ENCODE measurements around the gene ZNF497.

The ZNF497 gene

DNA sequence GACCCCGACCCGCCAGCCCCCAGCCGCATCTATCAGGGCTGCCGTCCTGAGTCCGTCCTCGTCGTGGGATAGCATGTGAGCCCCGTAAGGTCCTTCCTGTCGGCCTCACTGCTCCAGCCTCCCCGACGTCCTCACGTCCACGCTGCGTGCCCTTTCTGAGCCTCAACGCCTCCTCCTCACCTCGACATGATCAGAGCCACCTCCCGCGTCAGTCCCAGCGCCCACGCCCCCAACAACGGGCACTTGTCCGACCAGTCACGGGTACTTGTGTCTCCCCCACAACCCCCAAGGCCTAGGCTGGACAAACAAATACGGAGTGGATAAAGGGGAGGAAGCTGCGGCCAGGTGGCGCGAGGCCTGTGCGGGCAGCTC is 665 bp downstream of the ZNF497 start:
- TF ChIP-seq, protein P1, sequence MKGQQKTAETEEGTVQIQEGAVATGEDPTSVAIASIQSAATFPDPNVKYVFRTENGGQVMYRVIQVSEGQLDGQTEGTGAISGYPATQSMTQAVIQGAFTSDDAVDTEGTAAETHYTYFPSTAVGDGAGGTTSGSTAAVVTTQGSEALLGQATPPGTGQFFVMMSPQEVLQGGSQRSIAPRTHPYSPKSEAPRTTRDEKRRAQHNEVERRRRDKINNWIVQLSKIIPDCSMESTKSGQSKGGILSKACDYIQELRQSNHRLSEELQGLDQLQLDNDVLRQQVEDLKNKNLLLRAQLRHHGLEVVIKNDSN (IDR thresholded peaks at IDR 0.05) = no peak
- no peak for TF ChIP-seq CEBPB (IDR thresholded peaks at IDR 0.05)
- TF ChIP-seq, protein P2, sequence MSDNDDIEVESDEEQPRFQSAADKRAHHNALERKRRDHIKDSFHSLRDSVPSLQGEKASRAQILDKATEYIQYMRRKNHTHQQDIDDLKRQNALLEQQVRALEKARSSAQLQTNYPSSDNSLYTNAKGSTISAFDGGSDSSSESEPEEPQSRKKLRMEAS (IDR thresholded peaks at IDR 0.05) = peak; percentile 93

DNA sequence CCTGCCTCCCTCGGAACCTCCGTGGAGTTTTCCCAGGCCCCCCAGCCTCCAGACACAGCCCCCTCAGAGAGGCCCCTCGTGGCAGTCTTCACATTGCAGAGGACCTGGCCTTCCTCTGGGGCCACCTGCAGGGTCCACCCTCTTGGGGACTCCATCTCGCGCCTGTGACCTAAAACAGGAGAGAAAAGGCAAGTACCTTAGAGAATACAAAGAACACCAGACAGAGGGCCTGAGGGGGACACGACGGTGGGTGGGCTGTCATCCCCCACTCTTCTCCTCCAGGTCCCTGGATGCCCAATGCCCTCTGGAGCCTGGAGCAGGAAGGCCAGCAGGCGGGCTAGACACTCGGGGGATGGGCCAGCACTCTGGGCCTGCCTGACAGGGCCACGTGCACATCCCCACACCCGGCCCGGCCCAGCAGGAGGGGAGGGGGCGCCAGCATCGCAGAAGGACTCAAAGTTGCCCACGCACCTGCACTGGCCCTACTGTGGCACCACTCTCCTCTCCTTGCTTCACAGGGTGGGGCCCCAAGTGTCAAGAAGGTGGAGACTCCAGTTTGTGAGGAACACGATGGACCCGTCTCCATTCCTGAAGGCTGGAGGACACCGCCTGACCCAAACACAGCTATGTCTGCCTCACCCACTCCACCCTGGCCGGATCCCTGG is 4.9 kb downstream of the ZNF497 start:
- TF ChIP-seq TAF1 (IDR thresholded peaks at IDR 0.05; ENCODE audit: low read depth) = no peak
- TF ChIP-seq RAD21 (IDR thresholded peaks at IDR 0.05; ENCODE audit: low read depth) = no peak
- no peak for TF ChIP-seq CREB1 (IDR thresholded peaks at IDR 0.05; ENCODE audit: low read depth)
- no peak for TF ChIP-seq EGR1 (IDR thresholded peaks at IDR 0.05)
- TF ChIP-seq NFIC (IDR thresholded peaks at IDR 0.05) = no peak

DNA sequence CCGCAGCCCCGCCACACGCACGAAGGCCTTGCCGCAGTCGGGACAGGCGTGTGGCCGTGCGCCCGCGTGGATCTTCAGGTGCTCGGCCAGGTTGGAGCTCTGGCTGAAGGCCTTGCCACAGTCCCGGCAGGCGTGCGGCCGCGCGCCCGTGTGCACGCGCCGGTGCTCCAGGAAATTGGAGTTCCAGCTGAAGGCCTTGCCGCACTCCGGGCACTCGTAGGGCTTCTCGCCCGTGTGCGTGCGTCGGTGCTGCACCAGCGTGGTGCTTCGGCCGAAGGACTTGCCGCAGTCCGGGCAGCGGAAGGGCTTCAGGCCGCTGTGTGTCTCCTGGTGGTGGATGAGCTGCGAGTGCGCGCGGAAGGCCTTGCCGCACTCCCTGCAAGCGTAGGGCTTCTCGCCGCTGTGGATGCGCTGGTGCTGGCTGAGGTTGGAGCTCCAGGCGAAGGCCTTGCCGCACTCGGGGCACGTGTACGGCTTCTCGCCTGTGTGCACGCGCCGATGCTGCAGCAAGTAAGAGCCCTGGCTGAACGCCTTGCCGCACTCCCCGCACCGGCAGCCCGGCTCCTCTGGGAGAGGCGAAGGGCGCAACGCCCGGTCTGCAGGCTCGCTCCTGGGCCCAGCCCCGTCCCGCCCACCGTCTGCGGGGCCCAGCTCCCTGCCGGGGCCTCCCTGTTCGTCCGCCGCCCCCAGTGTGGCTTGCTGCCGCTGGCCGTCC is 5.6 kb downstream of the ZNF497 start:
- no peak for TF ChIP-seq YY1 (IDR thresholded peaks at IDR 0.05; ENCODE audit: low read depth)
- no peak for TF ChIP-seq EP300 (IDR thresholded peaks at IDR 0.05; ENCODE audit: borderline replicate concordance)
- TF ChIP-seq TEAD4 (IDR thresholded peaks at IDR 0.05) = no peak
- TF ChIP-seq, protein P2 (IDR thresholded peaks at IDR 0.05) = no peak
- no peak for TF ChIP-seq FOXM1 (IDR thresholded peaks at IDR 0.05; ENCODE audit: borderline replicate concordance, low read depth)
- TF ChIP-seq NFIC (IDR thresholded peaks at IDR 0.05) = no peak
- no peak for TF ChIP-seq ZBTB7A (IDR thresholded peaks at IDR 0.05; ENCODE audit: low read depth)
- no peak for TF ChIP-seq EGR1 (IDR thresholded peaks at IDR 0.05)
- no peak for TF ChIP-seq CEBPB (IDR thresholded peaks at IDR 0.05)
- no peak for TF ChIP-seq TCF12 (IDR thresholded peaks at IDR 0.05; ENCODE audit: low read depth)
- TF ChIP-seq CREB1 (IDR thresholded peaks at IDR 0.05; ENCODE audit: low read depth) = no peak
- TF ChIP-seq TAF1 (IDR thresholded peaks at IDR 0.05; ENCODE audit: low read depth) = no peak
- TF ChIP-seq, protein P1 (IDR thresholded peaks at IDR 0.05) = no peak
- TF ChIP-seq, protein P3, sequence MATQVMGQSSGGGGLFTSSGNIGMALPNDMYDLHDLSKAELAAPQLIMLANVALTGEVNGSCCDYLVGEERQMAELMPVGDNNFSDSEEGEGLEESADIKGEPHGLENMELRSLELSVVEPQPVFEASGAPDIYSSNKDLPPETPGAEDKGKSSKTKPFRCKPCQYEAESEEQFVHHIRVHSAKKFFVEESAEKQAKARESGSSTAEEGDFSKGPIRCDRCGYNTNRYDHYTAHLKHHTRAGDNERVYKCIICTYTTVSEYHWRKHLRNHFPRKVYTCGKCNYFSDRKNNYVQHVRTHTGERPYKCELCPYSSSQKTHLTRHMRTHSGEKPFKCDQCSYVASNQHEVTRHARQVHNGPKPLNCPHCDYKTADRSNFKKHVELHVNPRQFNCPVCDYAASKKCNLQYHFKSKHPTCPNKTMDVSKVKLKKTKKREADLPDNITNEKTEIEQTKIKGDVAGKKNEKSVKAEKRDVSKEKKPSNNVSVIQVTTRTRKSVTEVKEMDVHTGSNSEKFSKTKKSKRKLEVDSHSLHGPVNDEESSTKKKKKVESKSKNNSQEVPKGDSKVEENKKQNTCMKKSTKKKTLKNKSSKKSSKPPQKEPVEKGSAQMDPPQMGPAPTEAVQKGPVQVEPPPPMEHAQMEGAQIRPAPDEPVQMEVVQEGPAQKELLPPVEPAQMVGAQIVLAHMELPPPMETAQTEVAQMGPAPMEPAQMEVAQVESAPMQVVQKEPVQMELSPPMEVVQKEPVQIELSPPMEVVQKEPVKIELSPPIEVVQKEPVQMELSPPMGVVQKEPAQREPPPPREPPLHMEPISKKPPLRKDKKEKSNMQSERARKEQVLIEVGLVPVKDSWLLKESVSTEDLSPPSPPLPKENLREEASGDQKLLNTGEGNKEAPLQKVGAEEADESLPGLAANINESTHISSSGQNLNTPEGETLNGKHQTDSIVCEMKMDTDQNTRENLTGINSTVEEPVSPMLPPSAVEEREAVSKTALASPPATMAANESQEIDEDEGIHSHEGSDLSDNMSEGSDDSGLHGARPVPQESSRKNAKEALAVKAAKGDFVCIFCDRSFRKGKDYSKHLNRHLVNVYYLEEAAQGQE (IDR thresholded peaks at IDR 0.05; ENCODE audit: low read depth) = no peak

DNA sequence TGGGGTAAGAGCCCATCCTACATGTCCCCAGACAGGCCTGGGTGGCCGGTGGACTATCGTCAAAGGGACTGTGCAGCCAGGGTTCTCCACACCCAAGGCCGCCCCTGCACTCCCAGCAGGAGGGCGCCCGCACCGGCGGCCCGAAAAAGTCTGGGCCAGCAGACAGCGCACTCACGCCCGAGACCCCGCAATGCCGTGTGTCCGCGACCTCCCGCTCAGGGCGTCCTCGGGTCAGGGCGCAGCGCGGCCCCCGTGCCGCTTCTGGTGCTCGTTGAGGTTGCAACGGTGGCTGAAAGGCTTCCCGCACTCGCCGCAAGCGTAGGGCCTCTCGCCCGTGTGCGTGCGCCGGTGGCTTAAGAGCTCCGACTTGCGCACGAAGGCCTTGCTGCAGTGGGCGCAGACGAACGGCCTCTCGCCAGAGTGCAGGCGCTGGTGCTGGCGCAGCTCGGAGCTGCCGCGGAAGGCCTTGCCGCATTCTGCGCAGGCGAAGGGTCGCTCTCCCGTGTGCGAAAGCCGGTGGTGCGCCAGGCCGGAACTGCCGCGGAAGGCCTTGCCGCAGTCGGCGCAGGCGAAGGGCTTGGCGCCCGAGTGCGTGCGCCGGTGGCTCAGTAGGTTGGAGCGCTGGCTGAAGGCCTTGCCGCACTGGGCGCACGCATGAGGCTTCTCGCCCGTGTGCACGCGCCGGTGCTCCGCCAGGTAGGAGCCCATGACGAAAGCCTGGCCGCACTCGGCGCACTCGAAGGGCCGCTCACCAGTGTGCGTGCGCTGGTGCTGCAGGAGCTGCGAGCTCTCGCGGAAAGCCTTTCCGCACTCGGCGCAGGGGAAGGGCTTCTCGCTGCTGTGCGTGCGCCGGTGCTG is 6.4 kb downstream of the ZNF497 start:
- TF ChIP-seq TAF1 (IDR thresholded peaks at IDR 0.05; ENCODE audit: low read depth) (no peak), CREB1 (IDR thresholded peaks at IDR 0.05; ENCODE audit: low read depth) (no peak), ZBTB7A (IDR thresholded peaks at IDR 0.05; ENCODE audit: low read depth) (no peak), TCF12 (IDR thresholded peaks at IDR 0.05; ENCODE audit: low read depth) (no peak), RAD21 (IDR thresholded peaks at IDR 0.05; ENCODE audit: low read depth) (no peak), FOXM1 (IDR thresholded peaks at IDR 0.05; ENCODE audit: borderline replicate concordance, low read depth) (no peak), CEBPB (IDR thresholded peaks at IDR 0.05) (no peak), EP300 (IDR thresholded peaks at IDR 0.05; ENCODE audit: borderline replicate concordance) (no peak), TEAD4 (IDR thresholded peaks at IDR 0.05) (no peak), NFIC (IDR thresholded peaks at IDR 0.05) (no peak), EGR1 (IDR thresholded peaks at IDR 0.05) (no peak)
- TF ChIP-seq, protein P1 (IDR thresholded peaks at IDR 0.05) = no peak
- TF ChIP-seq, protein P3 (IDR thresholded peaks at IDR 0.05; ENCODE audit: low read depth) = no peak
- TF ChIP-seq, protein P2 (IDR thresholded peaks at IDR 0.05) = no peak

All from Ishikawa (cell line).